ENCODE data around the gene NEMP2. TPM values are rescaled to one million over a fixed set of nuclear protein-coding genes. Genes with fewer than 3 reads are reported as not detected.

NEMP2 gene
- total and polyA plus RNA-seq, 10 donors = 0.89 to 19.2 (median 10.7) TPM

GRCh38 chr2:190462611-190463010 lies 71.9 kb downstream of the NEMP2 start:
- no peak overlapping the region for H3K4me3 ChIP-seq
- TF ChIP-seq POLR2AphosphoS5 (IDR thresholded peaks at IDR 0.05) (no peak), CTCF (IDR thresholded peaks at IDR 0.05 in 8 of 11, conservative IDR thresholded peaks at IDR 0.05 in 3 of 11) (no peak), POLR2A (IDR thresholded peaks at IDR 0.05) (no peak)
- H3K36me3 ChIP-seq = peaks cover 0 to 6% (median 0%) of the 10 kb centered on the region in 6 donors
- no peak for DNase-seq
- 88 to 100% (median 94%) methylated on average over 1 of the region's 1 CpG for WGBS, 5 donors
- H3K4me1 ChIP-seq = peaks cover 3 to 73% (median 18%) of the 10 kb centered on the region in 6 donors
- no peaks in the 10 kb centered on the region for H3K27me3 ChIP-seq (replicated peaks in 1 of 7)
- no peak overlapping the region for H3K27ac ChIP-seq
- intact Hi-C loops (cut with DNase I; ENCODE audit: low total_unique reads) = no loop called here
- no peaks in the 10 kb centered on the region for H3K9me3 ChIP-seq

DNA sequence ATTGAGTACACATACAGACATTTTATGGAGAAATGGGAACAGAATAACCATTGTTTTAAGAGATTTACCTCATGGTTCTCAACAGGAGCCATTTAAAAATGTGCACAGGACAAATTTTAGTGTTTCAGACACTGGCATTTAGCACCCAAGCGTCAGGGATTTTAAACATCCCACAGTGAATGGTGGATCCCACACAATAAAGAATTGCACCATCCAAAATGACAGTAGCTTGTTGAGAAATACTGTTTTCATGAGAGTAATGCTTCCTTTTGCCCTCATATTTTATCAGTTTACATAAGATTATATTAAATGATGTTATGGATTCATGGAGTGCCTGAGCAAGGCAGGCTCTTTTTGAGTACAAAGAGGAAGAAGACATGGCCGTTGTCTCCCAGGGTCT lies 72.3 kb downstream of the NEMP2 start:
- H3K27ac ChIP-seq = no peak overlapping the region
- DNase-seq = no peak

GRCh38 chr2:190460487-190460886 lies 74.0 kb downstream of the NEMP2 start:
- H3K36me3 ChIP-seq = peaks cover 0 to 22% (median 2%) of the 10 kb centered on the region in 6 donors
- peaks cover 0 to 60% (median 11%) of the 10 kb centered on the region in 6 donors for H3K4me1 ChIP-seq
- intact Hi-C loops (cut with DNase I; ENCODE audit: low total_unique reads) = no loop called here
- 78 to 95% (median 88%) methylated on average over 5 of the region's 5 CpGs for WGBS, 5 donors
- no peak for DNase-seq
- H3K4me3 ChIP-seq = no peak overlapping the region
- no peaks in the 10 kb centered on the region for H3K27me3 ChIP-seq (replicated peaks in 1 of 7)
- no peaks in the 10 kb centered on the region for H3K9me3 ChIP-seq
- no peak for TF ChIP-seq POLR2A (IDR thresholded peaks at IDR 0.05)
- no peak for TF ChIP-seq POLR2AphosphoS5 (IDR thresholded peaks at IDR 0.05)
- TF ChIP-seq CTCF (IDR thresholded peaks at IDR 0.05 in 8 of 11, conservative IDR thresholded peaks at IDR 0.05 in 3 of 11) = no peak
- H3K27ac ChIP-seq = no peak overlapping the region

More for the DNA sequence above, 72.3 kb downstream of the NEMP2 start:
- TF ChIP-seq CTCF (IDR thresholded peaks at IDR 0.05 in 8 of 11, conservative IDR thresholded peaks at IDR 0.05 in 3 of 11) (no peak), POLR2A (IDR thresholded peaks at IDR 0.05) (no peak)
- no peak overlapping the region for H3K4me3 ChIP-seq
- H3K4me1 ChIP-seq = peaks cover 0 to 69% (median 14%) of the 10 kb centered on the region in 6 donors
- WGBS, 5 donors = 70 to 95% (median 86%) methylated on average over 2 of the region's 2 CpGs
- no peaks in the 10 kb centered on the region for H3K27me3 ChIP-seq (replicated peaks in 1 of 7)
- H3K36me3 ChIP-seq = peaks cover 0 to 11% (median under 1%) of the 10 kb centered on the region in 6 donors
- intact Hi-C loops (cut with DNase I; ENCODE audit: low total_unique reads) = no loop called here
- no peaks in the 10 kb centered on the region for H3K9me3 ChIP-seq

DNA sequence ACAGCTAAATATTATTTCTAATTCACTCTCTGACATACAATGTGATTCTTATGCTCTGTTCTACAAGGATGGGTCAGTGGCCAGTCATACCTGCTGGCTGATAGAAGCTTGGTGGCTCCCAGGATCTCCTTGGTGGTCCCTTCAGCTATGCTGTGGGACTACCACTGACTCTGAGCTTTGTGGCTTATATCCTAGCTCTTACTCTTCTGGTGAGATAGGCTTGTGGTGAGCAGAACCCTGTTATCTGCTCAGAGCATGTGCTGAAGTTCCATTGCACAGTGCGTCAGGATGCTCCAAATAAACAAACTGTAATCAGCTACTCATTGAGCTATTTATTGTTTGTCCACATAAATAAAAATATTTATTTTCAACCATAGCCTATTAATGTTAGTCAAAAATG lies 74.6 kb downstream of the NEMP2 start:
- Histone ChIP-seq H3K36me3 (peaks cover 0 to 22% (median 2%) of the 10 kb centered on the region in 6 donors), H3K4me1 (peaks cover 0 to 59% (median 9%) of the 10 kb centered on the region in 6 donors), H3K9me3 (no peaks in the 10 kb centered on the region), H3K27me3 (replicated peaks in 1 of 7) (no peaks in the 10 kb centered on the region), H3K27ac (no peak overlapping the region), H3K4me3 (no peak overlapping the region)
- intact Hi-C loops (cut with DNase I; ENCODE audit: low total_unique reads) = no loop called here
- no peak for DNase-seq
- no peak for TF ChIP-seq POLR2AphosphoS5 (IDR thresholded peaks at IDR 0.05)
- TF ChIP-seq POLR2A (IDR thresholded peaks at IDR 0.05) = no peak
- no peak for TF ChIP-seq CTCF (IDR thresholded peaks at IDR 0.05 in 8 of 11, conservative IDR thresholded peaks at IDR 0.05 in 3 of 11)
- 90 to 100% (median 95%) methylated on average over 1 of the region's 1 CpG for WGBS, 5 donors

Data from spleen (tissue), 11 donors.